ENCODE data around the gene NCEH1.

- TF ChIP-seq ZNF274 (IDR thresholded peaks at IDR 0.05; ENCODE audit: low read depth, low read length) (no peak), SUZ12 (IDR thresholded peaks at IDR 0.05; ENCODE audit: extremely low read depth, insufficient read depth, insufficient read length) (no peak), YY1 (IDR thresholded peaks at IDR 0.05; ENCODE audit: insufficient read depth, insufficient read length) (no peak)
These were observed 37.6 kb downstream of the NCEH1 start for GRCh38 chr3:172673210-172673679.

Measured in NT2/D1 (cell line).